ENCODE measurements around the gene PYM1. TPM values are rescaled to one million over a fixed set of nuclear protein-coding genes. Genes with fewer than 3 reads are reported as not detected.

Gene PYM1
- polyA plus RNA-seq, 1 of the 3 experiments (the other 2 are of a cell fraction), result 36.3 TPM

DNA sequence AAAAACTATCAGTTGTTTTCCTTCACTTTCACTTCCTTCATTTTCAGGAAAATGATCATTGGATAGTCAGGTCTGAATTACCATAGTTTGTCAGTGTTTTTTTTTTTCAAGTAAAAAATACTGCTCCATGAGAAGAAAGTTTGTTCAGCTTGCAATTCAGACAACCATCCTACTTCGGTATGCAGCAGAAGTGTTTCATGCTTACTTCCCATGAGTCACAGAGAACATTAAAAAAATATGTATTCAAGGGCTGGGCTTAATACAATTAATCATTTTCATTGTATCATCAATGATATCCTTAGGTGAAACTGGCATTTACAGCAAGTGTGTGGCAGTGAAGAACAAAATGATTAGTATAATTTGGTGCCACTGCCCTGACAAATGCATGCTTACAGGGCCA, 21.6 kb downstream of the PYM1 start (continued):
- TF ChIP-seq, protein P1, sequence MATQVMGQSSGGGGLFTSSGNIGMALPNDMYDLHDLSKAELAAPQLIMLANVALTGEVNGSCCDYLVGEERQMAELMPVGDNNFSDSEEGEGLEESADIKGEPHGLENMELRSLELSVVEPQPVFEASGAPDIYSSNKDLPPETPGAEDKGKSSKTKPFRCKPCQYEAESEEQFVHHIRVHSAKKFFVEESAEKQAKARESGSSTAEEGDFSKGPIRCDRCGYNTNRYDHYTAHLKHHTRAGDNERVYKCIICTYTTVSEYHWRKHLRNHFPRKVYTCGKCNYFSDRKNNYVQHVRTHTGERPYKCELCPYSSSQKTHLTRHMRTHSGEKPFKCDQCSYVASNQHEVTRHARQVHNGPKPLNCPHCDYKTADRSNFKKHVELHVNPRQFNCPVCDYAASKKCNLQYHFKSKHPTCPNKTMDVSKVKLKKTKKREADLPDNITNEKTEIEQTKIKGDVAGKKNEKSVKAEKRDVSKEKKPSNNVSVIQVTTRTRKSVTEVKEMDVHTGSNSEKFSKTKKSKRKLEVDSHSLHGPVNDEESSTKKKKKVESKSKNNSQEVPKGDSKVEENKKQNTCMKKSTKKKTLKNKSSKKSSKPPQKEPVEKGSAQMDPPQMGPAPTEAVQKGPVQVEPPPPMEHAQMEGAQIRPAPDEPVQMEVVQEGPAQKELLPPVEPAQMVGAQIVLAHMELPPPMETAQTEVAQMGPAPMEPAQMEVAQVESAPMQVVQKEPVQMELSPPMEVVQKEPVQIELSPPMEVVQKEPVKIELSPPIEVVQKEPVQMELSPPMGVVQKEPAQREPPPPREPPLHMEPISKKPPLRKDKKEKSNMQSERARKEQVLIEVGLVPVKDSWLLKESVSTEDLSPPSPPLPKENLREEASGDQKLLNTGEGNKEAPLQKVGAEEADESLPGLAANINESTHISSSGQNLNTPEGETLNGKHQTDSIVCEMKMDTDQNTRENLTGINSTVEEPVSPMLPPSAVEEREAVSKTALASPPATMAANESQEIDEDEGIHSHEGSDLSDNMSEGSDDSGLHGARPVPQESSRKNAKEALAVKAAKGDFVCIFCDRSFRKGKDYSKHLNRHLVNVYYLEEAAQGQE (IDR thresholded peaks at IDR 0.05; ENCODE audit: low read depth, low read length), result no peak
- TF ChIP-seq FOSL2 (IDR thresholded peaks at IDR 0.05; ENCODE audit: borderline replicate concordance, low read depth) (peak; percentile 58; the same call in 1 of the 2 replicates), RFX5 (IDR thresholded peaks at IDR 0.05; ENCODE audit: low read length) (no peak), MEF2A (IDR thresholded peaks at IDR 0.05; ENCODE audit: borderline replicate concordance, low read depth) (no peak), CHD2 (IDR thresholded peaks at IDR 0.05; ENCODE audit: low read length, partially characterized antibody) (no peak), EP300 (IDR thresholded peaks at IDR 0.05; ENCODE audit: borderline replicate concordance in 1 of 2, low read depth in 1 of 2, low read length in 1 of 2) (no peak), EZH2phosphoT487 (IDR thresholded peaks at IDR 0.05; ENCODE audit: borderline replicate concordance, low read depth) (no peak)
- TF ChIP-seq, protein P2, sequence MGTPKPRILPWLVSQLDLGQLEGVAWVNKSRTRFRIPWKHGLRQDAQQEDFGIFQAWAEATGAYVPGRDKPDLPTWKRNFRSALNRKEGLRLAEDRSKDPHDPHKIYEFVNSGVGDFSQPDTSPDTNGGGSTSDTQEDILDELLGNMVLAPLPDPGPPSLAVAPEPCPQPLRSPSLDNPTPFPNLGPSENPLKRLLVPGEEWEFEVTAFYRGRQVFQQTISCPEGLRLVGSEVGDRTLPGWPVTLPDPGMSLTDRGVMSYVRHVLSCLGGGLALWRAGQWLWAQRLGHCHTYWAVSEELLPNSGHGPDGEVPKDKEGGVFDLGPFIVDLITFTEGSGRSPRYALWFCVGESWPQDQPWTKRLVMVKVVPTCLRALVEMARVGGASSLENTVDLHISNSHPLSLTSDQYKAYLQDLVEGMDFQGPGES (IDR thresholded peaks at IDR 0.05; ENCODE audit: low read depth, low read length), result no peak
- TF ChIP-seq, protein P3, sequence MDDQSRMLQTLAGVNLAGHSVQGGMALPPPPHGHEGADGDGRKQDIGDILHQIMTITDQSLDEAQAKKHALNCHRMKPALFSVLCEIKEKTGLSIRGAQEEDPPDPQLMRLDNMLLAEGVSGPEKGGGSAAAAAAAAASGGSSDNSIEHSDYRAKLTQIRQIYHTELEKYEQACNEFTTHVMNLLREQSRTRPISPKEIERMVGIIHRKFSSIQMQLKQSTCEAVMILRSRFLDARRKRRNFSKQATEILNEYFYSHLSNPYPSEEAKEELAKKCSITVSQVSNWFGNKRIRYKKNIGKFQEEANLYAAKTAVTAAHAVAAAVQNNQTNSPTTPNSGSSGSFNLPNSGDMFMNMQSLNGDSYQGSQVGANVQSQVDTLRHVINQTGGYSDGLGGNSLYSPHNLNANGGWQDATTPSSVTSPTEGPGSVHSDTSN (IDR thresholded peaks at IDR 0.05), result peak; percentile 44

DNA sequence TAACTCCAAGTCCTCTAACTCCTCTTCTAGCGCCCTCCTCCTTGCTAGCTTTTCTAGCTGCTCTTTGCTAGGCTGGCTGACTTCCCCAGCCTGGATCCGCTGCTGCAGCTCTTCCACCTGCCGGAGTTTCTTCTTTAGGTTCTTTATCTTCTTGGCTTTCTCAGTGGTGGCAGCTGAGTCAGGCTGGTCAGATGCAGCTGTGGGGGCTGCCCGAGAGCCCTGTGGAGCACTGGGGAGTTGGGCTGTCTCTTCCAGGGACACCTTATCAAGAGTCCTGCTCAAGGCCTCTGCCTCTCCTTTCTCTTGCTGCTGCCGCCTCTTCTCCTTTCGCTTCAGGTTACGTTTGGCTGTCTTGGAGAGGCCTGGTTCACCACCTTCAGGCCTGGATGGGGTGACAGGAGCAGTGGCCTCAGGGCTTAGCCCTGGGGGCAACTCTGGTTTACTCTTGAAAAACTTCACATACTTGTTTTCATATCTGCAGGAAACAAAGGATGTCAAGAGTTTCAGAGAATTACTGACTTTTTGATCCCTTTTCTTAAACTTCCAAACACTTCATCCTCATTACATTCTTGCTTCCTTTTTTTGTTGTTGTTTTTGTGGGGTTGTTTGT, 25.7 kb downstream of the PYM1 start:
- POLR2A ChIA-PET, result no interaction called here

More for the DNA sequence above, 25.7 kb downstream of the PYM1 start:
- WGBS (ENCODE audit: low lambda C conversion rate), result 97% methylated on average over 7 of the region's 7 CpGs
- H2AFZ ChIP-seq (ENCODE audit: low read depth), result no peak overlapping the region
- no peaks in the 10 kb centered on the region for H3K9me2 ChIP-seq
- H3K27ac ChIP-seq (ENCODE audit: low read depth in 2 of 2, low read length in 1 of 2), result no peak overlapping the region
- H3F3A ChIP-seq (replicated peaks; ENCODE audit: insufficient read depth), result peaks cover 3% of the 10 kb centered on the region
- no peaks in the 10 kb centered on the region for H3K27me3 ChIP-seq (ENCODE audit: insufficient read depth)
- no peak for DNase-seq
- no peak overlapping the region for H3K9ac ChIP-seq
- CTCF ChIA-PET, result no interaction called here
- no peaks in the 10 kb centered on the region for H3K9me3 ChIP-seq
- no peak for TF ChIP-seq CHD2 (IDR thresholded peaks at IDR 0.05; ENCODE audit: low read length, partially characterized antibody)
- TF ChIP-seq TAF1 (IDR thresholded peaks at IDR 0.05; ENCODE audit: borderline replicate concordance, low read depth, low read length), result no peak
- TF ChIP-seq MEF2A (IDR thresholded peaks at IDR 0.05; ENCODE audit: borderline replicate concordance, low read depth), result no peak
- TF ChIP-seq FOSL2 (IDR thresholded peaks at IDR 0.05; ENCODE audit: borderline replicate concordance, low read depth), result no peak
- TF ChIP-seq RAD21 (IDR thresholded peaks at IDR 0.05; ENCODE audit: low read length), result no peak
- TF ChIP-seq, protein P4, sequence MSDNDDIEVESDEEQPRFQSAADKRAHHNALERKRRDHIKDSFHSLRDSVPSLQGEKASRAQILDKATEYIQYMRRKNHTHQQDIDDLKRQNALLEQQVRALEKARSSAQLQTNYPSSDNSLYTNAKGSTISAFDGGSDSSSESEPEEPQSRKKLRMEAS (IDR thresholded peaks at IDR 0.05; ENCODE audit: low read depth), result no peak
- no peak for TF ChIP-seq TEAD4 (IDR thresholded peaks at IDR 0.05; ENCODE audit: borderline replicate concordance, insufficient read depth)
- no peak for TF ChIP-seq POLR2AphosphoS5 (IDR thresholded peaks at IDR 0.05; ENCODE audit: low read depth, low read length)
- TF ChIP-seq GABPA (IDR thresholded peaks at IDR 0.05; ENCODE audit: low read depth), result no peak
- no peak for TF ChIP-seq TCF12 (IDR thresholded peaks at IDR 0.05)
- no peak for TF ChIP-seq EZH2phosphoT487 (IDR thresholded peaks at IDR 0.05; ENCODE audit: borderline replicate concordance, low read depth)
- TF ChIP-seq RXRA (IDR thresholded peaks at IDR 0.05; ENCODE audit: borderline replicate concordance, low read depth), result no peak
- no peak for TF ChIP-seq SIN3A (IDR thresholded peaks at IDR 0.05; ENCODE audit: borderline replicate concordance, low read depth, low read length)
- H3K79me2 ChIP-seq (ENCODE audit: insufficient read depth), result peaks cover 19% of the 10 kb centered on the region
- peaks cover 11 to 16% of the 10 kb centered on the region in 2 experiments for H3K36me3 ChIP-seq (replicated peaks in 1 of 2; ENCODE audit: control insufficient read depth in 1 of 2, insufficient read depth in 2 of 2, low read length in 1 of 2)
- H3K4me1 ChIP-seq (ENCODE audit: control insufficient read depth in 1 of 2, insufficient read depth in 2 of 2, low read depth in 1 of 2, low read length in 1 of 2), result peaks cover 0 to 4% of the 10 kb centered on the region in 2 experiments; a peak in 1 of 4 replicates
- H4K20me1 ChIP-seq (ENCODE audit: insufficient read depth), result no peaks in the 10 kb centered on the region
- no peak overlapping the region for H3K4me3 ChIP-seq (ENCODE audit: low read depth in 2 of 2, low read length in 1 of 2)
- no peak overlapping the region for H3K4me2 ChIP-seq
